Tibial nerve (tissue), 4 donors: ENCODE results near the gene TTC23. TPM values are rescaled to one million over a fixed set of nuclear protein-coding genes. Genes with fewer than 3 reads are reported as not detected.

ENCODE experiments used
- DNase-seq, 2 donors: peaks; one replicate each; pipeline ENCODE4 v3.0.0-alpha.2; 2019; ENCODE audit warnings: low spot score in 2 of 2
- H3K27ac ChIP-seq, 4 donors: fragments of 200-600 bp; sonication (generic) in 3 of 4; one replicate each; pipeline ENCODE4 v1.5.1; 2017 to 2019; ENCODE audit warnings: mild to moderate bottlenecking in 1 of 4
- H3K27me3 ChIP-seq, 2 donors: fragments of 200-600 bp; sonication (generic) in 1 of 2; one replicate each; pipeline versions ENCODE4 v1.5.1 to v1.6.0; 2017 to 2019
- H3K36me3 ChIP-seq, 3 donors: fragments of 200-600 bp; sonication (generic); one replicate each; pipeline ENCODE4 v1.5.1; 2018 to 2019
- H3K4me1 ChIP-seq, 4 donors: fragments of 200-600 bp; sonication (generic) in 3 of 4; one replicate each; pipeline ENCODE4 v1.5.1; 2017 to 2019
- H3K4me3 ChIP-seq, 4 donors: fragments of 200-600 bp; sonication (generic) in 3 of 4; one replicate each; pipeline ENCODE4 v1.5.1; 2017 to 2019; ENCODE audit warnings: mild to moderate bottlenecking in 1 of 4, moderate library complexity in 1 of 4
- H3K9me3 ChIP-seq, 4 donors: fragments of 200-600 bp; sonication (generic) in 3 of 4; one replicate each; pipeline ENCODE4 v1.5.1; 2017 to 2019
- EP300 ChIP-seq, 2 donors: sonication (generic); formaldehyde crosslinking; IDR thresholded peaks; one replicate each; pipeline ENCODE4 v1.6.1; 2017; ENCODE audit warnings: antibody characterized with exemption in 2 of 2, mild to moderate bottlenecking in 1 of 2
- POLR2A ChIP-seq, 2 donors: fragments of 450-650 bp; IDR thresholded peaks; one replicate each; pipeline ENCODE4 v1.6.1; 2017; ENCODE audit warnings: antibody characterized with exemption in 2 of 2, mild to moderate bottlenecking in 2 of 2, moderate library complexity in 2 of 2
- WGBS, 2 donors: methylation state at CpG; one replicate each; pipeline ENCODE4 v1.1.5; 2018; 5-methylcytosine and 5-hydroxymethylcytosine counted together
- total RNA-seq, 4 donors: library from RNA; depleted of rRNA; stranded (reverse); fragments of >200 nt; gene quantifications; one replicate each; pipeline ENCODE4 v1.1.0, GENCODE V29; 2016
- TF ChIP-seq, protein P1 (sequence below), 5 experiments: fragments of 200-600 bp in 3 of 5; fragments of 450-650 bp in 2 of 5; sonication (generic) in 3 of 5; IDR thresholded peaks; one replicate each; pipeline ENCODE4 v1.5.1; 2016 to 2019; ENCODE audit warnings: antibody characterized with exemption in 5 of 5, mild to moderate bottlenecking in 3 of 5, moderate library complexity in 2 of 5

TTC23 gene
- total RNA-seq, 4 donors from 2014 or later: 19.3 to 59.2 (median 25.7) TPM

DNA sequence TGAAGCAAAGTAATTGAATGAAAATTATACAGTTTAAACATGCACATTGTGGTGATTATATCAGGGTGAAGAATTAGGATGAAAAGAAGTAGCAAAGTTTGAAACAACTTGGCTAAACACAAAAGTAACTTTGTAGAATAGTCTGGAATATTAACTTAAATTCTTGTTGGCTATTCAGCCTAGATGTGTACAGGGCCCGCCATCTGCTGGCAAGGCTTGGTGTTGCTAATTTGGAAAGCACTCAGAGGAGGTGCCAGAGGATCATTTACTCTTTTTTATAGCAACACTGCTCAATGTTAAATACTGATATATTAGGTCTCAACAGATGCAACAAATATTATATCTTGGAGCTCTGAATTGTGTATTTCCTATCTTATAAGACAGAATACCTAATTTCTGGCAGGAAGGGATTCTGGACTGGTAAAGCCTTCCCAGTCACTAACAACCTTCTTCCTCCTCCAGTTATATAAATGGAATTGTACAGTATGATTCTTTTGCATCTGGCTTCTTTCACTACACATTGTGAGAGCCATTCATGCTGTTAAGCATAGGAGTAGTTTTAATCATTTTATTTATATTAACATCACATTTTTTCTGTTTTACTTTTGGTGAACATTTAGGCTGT, 36.1 kb downstream of the TTC23 start:
- TF ChIP-seq, protein P1, sequence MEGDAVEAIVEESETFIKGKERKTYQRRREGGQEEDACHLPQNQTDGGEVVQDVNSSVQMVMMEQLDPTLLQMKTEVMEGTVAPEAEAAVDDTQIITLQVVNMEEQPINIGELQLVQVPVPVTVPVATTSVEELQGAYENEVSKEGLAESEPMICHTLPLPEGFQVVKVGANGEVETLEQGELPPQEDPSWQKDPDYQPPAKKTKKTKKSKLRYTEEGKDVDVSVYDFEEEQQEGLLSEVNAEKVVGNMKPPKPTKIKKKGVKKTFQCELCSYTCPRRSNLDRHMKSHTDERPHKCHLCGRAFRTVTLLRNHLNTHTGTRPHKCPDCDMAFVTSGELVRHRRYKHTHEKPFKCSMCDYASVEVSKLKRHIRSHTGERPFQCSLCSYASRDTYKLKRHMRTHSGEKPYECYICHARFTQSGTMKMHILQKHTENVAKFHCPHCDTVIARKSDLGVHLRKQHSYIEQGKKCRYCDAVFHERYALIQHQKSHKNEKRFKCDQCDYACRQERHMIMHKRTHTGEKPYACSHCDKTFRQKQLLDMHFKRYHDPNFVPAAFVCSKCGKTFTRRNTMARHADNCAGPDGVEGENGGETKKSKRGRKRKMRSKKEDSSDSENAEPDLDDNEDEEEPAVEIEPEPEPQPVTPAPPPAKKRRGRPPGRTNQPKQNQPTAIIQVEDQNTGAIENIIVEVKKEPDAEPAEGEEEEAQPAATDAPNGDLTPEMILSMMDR (IDR thresholded peaks at IDR 0.05): peak; percentile 75 to 89 (median 83)
- TF ChIP-seq EP300 (IDR thresholded peaks at IDR 0.05) (peak in 1 of 2 donors; percentile 55), POLR2A (IDR thresholded peaks at IDR 0.05) (no peak)
- no peaks in the 10 kb centered on the region for H3K27me3 ChIP-seq
- no peak overlapping the region for H3K4me3 ChIP-seq
- peak overlapping the region in 1 of 4 donors; percentile 59 for H3K27ac ChIP-seq
- H3K9me3 ChIP-seq: no peaks in the 10 kb centered on the region
- peak; percentile 84 to 93 for DNase-seq
- WGBS, 2 donors: 0 to 2% methylated on average over 1 of the region's 1 CpG
- H3K36me3 ChIP-seq: peaks cover 0 to 45% (median 0%) of the 10 kb centered on the region in 3 donors
- H3K4me1 ChIP-seq: peaks cover 0 to 12% (median 0%) of the 10 kb centered on the region in 4 donors

DNA sequence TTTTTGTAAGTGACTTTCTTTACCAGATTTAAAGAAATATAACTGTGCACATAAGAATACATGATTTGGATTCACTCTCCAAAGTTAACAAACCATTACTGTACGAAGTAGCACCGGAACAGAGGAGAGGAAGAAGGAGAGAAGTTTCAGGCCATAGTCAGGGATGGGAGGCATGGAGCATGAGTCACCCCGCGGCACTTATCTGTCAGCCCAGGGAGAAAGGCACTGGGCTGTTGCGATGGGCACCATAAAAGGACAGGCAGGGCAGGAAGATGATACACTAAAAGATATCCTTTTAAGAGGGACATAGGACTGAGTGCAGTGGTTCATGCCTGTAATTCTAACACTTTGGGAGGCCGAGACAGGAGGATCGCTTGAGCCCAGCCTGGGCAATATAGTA, 37.0 kb downstream of the TTC23 start:
- DNase-seq: no peak
- peaks cover 0 to 12% (median 0%) of the 10 kb centered on the region in 4 donors for H3K4me1 ChIP-seq
- H3K27me3 ChIP-seq: no peaks in the 10 kb centered on the region
- TF ChIP-seq POLR2A (IDR thresholded peaks at IDR 0.05): no peak
- TF ChIP-seq EP300 (IDR thresholded peaks at IDR 0.05): no peak
- TF ChIP-seq, protein P1 (IDR thresholded peaks at IDR 0.05): no peak
- WGBS, 2 donors: 90 to 93% methylated on average over 7 of the region's 7 CpGs
- no peak overlapping the region for H3K4me3 ChIP-seq
- peak overlapping the region in 2 of 4 donors; percentile 38 to 59 for H3K27ac ChIP-seq
- H3K9me3 ChIP-seq: no peaks in the 10 kb centered on the region
- H3K36me3 ChIP-seq: peaks cover 0 to 36% (median 0%) of the 10 kb centered on the region in 3 donors

DNA sequence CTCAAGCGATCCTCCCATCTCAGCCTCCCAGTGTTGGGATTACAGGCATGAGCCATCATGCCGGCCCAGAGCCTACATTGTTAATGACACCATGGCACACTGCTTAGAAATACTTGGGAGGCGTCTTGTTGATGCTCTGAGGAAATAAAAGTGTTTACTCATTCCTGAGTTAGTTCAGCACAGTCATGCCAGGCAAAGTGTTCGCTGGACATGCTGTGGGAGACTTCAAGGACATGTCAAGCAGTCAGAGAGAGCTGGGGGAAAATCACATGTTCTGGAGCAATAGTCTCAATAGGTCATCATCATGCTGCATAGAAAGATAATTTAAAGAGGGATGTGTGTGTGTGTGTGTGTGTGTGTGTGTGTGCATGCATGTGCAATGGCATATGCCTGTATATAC, 37.5 kb downstream of the TTC23 start:
- peak overlapping the region in 3 of 4 donors; percentile 24 to 56 (median 38) for H3K27ac ChIP-seq
- no peak overlapping the region for H3K4me3 ChIP-seq
- no peak for DNase-seq
- H3K36me3 ChIP-seq: peaks cover 0 to 31% (median 0%) of the 10 kb centered on the region in 3 donors
- 63 to 69% methylated on average over 4 of the region's 4 CpGs for WGBS, 2 donors
- H3K4me1 ChIP-seq: peaks cover 0 to 12% (median 0%) of the 10 kb centered on the region in 4 donors
- TF ChIP-seq EP300 (IDR thresholded peaks at IDR 0.05): no peak
- TF ChIP-seq, protein P1 (IDR thresholded peaks at IDR 0.05): no peak
- no peak for TF ChIP-seq POLR2A (IDR thresholded peaks at IDR 0.05)
- H3K9me3 ChIP-seq: no peaks in the 10 kb centered on the region
- H3K27me3 ChIP-seq: no peaks in the 10 kb centered on the region

DNA sequence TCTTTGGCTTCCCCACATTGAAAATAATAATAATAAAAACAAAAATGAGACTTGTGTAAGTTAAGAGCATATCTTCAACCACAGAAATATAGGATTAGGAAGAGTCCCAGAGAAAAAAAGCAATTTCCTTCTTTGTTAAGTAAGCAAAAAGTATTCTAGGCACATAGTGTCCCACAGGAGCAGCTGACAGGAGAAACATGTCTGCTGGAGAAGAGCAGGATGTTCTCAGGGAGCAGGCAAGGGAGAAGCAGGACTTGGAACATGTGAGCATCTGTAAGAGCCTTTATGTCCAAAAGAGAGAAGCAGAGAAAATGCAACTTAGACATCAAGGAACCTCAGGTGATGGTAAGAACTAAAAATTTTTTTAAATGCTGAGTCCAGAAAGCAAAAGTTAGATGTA, 39.0 kb downstream of the TTC23 start:
- TF ChIP-seq, protein P1 (IDR thresholded peaks at IDR 0.05): no peak
- TF ChIP-seq POLR2A (IDR thresholded peaks at IDR 0.05) (no peak), EP300 (IDR thresholded peaks at IDR 0.05) (no peak)
- H3K36me3 ChIP-seq: peaks cover 0 to 24% (median 0%) of the 10 kb centered on the region in 3 donors
- H3K27me3 ChIP-seq: no peaks in the 10 kb centered on the region
- peak overlapping the region in 2 of 4 donors; percentile 11 to 56 for H3K27ac ChIP-seq
- peaks cover 0 to 12% (median 0%) of the 10 kb centered on the region in 4 donors for H3K4me1 ChIP-seq
- no peak for DNase-seq
- H3K9me3 ChIP-seq: no peaks in the 10 kb centered on the region
- no peak overlapping the region for H3K4me3 ChIP-seq

DNA sequence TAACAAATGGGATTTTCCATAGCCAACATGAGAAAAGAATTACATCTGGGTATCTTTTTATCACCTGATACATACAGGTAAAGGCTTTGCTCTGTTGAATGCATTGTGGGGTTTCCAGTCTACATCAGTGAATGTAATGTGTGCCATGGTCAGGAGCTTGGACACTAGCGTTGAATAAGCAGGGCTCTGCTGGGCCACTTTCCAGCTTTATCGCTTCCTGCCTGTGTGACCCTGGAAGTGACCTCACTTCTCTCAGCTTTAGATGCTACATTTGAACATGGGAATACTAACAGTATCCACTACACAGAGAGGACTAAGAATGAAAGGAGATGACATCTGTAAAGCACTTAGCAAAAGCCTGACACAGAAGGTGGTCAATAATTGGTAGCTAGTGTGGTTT, 40.1 kb downstream of the TTC23 start:
- Histone ChIP-seq H3K9me3 (no peaks in the 10 kb centered on the region), H3K4me3 (no peak overlapping the region), H3K4me1 (peaks cover 0 to 12% (median 0%) of the 10 kb centered on the region in 4 donors), H3K36me3 (peaks cover 0 to 17% (median 0%) of the 10 kb centered on the region in 3 donors), H3K27ac (peak overlapping the region in 1 of 4 donors; percentile 24), H3K27me3 (no peaks in the 10 kb centered on the region)
- no peak for TF ChIP-seq POLR2A (IDR thresholded peaks at IDR 0.05)
- TF ChIP-seq EP300 (IDR thresholded peaks at IDR 0.05): no peak
- TF ChIP-seq, protein P1 (IDR thresholded peaks at IDR 0.05): no peak
- no peak for DNase-seq
- WGBS, 2 donors: 52 to 66% methylated on average over 2 of the region's 2 CpGs
